ENCODE results near the gene POLE.

DNA sequence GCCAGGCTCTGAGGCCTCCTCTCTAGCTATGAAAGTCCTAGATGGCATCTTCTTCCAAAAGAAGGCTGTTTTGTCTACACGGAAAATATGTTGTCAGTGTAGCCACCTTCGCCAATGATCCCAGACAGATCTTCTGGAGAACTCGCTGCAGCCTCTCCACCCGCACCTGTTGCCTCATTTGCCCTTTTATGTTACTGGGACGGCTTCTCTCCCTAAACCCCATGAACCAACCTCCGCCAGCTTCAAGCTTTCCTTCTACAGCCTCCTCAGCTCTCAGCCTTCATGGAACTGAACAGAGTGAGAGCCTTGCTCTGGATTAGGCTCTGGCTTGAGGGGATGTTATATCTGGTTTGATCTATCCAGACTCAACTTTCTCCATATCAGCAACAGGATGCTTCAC, 57.8 kb downstream of the POLE start:
- TF ChIP-seq, protein P1, sequence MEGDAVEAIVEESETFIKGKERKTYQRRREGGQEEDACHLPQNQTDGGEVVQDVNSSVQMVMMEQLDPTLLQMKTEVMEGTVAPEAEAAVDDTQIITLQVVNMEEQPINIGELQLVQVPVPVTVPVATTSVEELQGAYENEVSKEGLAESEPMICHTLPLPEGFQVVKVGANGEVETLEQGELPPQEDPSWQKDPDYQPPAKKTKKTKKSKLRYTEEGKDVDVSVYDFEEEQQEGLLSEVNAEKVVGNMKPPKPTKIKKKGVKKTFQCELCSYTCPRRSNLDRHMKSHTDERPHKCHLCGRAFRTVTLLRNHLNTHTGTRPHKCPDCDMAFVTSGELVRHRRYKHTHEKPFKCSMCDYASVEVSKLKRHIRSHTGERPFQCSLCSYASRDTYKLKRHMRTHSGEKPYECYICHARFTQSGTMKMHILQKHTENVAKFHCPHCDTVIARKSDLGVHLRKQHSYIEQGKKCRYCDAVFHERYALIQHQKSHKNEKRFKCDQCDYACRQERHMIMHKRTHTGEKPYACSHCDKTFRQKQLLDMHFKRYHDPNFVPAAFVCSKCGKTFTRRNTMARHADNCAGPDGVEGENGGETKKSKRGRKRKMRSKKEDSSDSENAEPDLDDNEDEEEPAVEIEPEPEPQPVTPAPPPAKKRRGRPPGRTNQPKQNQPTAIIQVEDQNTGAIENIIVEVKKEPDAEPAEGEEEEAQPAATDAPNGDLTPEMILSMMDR (IDR thresholded peaks at IDR 0.05): no peak
- TF ChIP-seq POLR2A (IDR thresholded peaks at IDR 0.05): no peak

All from lower leg skin (tissue), 3 donors.